Endodermal cell (in vitro differentiated cells): ENCODE measurements around the gene NEAT1. TPM values are rescaled to one million over a fixed set of nuclear protein-coding genes. Genes with fewer than 3 reads are reported as not detected.

Source experiments
- DNase-seq: peaks from one replicate; pipeline ENCODE4 v3.0.0-alpha.2; 2017
- H3K27ac ChIP-seq: 2 replicates; pipeline ENCODE4 v1.5.1; 2013; ENCODE audit warnings: mild to moderate bottlenecking, low read depth, low read length, moderate library complexity
- H3K27me3 ChIP-seq: 2 replicates; pipeline ENCODE4 v1.6.1; 2013; ENCODE audit warnings: mild to moderate bottlenecking, low read length, moderate library complexity; ENCODE audit not compliant: insufficient read depth, control insufficient read depth, poor library complexity, severe bottlenecking
- H3K36me3 ChIP-seq: 2 replicates; pipeline ENCODE4 v1.7.0; 2013; ENCODE audit warnings: mild to moderate bottlenecking, low read length, moderate library complexity; ENCODE audit not compliant: control insufficient read depth, insufficient read depth
- H3K4me1 ChIP-seq: one replicate; pipeline ENCODE4 v1.7.0; 2013; ENCODE audit warnings: low read length; ENCODE audit not compliant: control insufficient read depth, insufficient read depth
- H3K4me3 ChIP-seq: 2 replicates; pipeline ENCODE4 v1.5.1; 2013; ENCODE audit warnings: mild to moderate bottlenecking, low read length, moderate library complexity
- H3K9ac ChIP-seq: 2 replicates; pipeline ENCODE4 v1.6.1; 2013; ENCODE audit warnings: mild to moderate bottlenecking, low read length, moderate library complexity; ENCODE audit not compliant: poor library complexity, severe bottlenecking; ENCODE audit errors: extremely low read depth
- H3K9me3 ChIP-seq: 2 replicates; pipeline ENCODE4 v1.6.1; 2013; ENCODE audit warnings: mild to moderate bottlenecking, low read length, moderate library complexity; ENCODE audit not compliant: control insufficient read depth
- H3K27ac Mint-ChIP-seq: 2 replicates; pipeline ENCODE4 v1.8.0; 2020; ENCODE audit warnings: mixed read lengths
- H3K27me3 Mint-ChIP-seq: 2 replicates; pipeline ENCODE4 v1.8.0; 2021; ENCODE audit warnings: mild to moderate bottlenecking, mixed read lengths; ENCODE audit not compliant: insufficient read depth
- H3K36me3 Mint-ChIP-seq: 2 replicates; pipeline ENCODE4 v1.8.0; 2020; ENCODE audit warnings: low read depth, mixed read lengths
- H3K4me1 Mint-ChIP-seq: 2 replicates; pipeline ENCODE4 v1.8.0; 2020; ENCODE audit warnings: mixed read lengths
- H3K4me3 Mint-ChIP-seq: 2 replicates; pipeline ENCODE4 v1.8.0; 2020; ENCODE audit warnings: mild to moderate bottlenecking, moderate library complexity, mixed read lengths
- H3K9me3 Mint-ChIP-seq: 2 replicates; pipeline ENCODE4 v1.8.0; 2020; ENCODE audit warnings: mild to moderate bottlenecking, mixed read lengths
- CTCF ChIP-seq: fragments of 200-600 bp; sonication (generic); conservative IDR thresholded peaks from 2 replicates; pipeline ENCODE4 v1.5.0; 2021; ENCODE audit warnings: antibody characterized with exemption, mild to moderate bottlenecking
- WGBS, 2 experiments: methylation state at CpG; one replicate each; pipeline versions ENCODE4 v1.1.5 to v1.1.7; 2013; ENCODE audit warnings: missing lambda C conversion rate in 2 of 2, mixed read lengths in 1 of 2; ENCODE audit not compliant: insufficient coverage in 1 of 2, insufficient read length in 1 of 2; 5-methylcytosine and 5-hydroxymethylcytosine counted together
- total RNA-seq, 2 donors: library from RNA; stranded (reverse); fragmentation: NEBNext Ultra II Directional in 1 of 2; extraction: Animal tissue kit (Norgen Biotek cat#: 25700) in 1 of 2; gene quantifications; 2 replicates in 1 of 2; 3 replicates in 1 of 2; pipeline ENCODE4 v1.2.1, GENCODE V29; 2021

NEAT1 gene
- total RNA-seq, 2 donors from 2014 or later, result 61.3 to 85.2 TPM

DNA sequence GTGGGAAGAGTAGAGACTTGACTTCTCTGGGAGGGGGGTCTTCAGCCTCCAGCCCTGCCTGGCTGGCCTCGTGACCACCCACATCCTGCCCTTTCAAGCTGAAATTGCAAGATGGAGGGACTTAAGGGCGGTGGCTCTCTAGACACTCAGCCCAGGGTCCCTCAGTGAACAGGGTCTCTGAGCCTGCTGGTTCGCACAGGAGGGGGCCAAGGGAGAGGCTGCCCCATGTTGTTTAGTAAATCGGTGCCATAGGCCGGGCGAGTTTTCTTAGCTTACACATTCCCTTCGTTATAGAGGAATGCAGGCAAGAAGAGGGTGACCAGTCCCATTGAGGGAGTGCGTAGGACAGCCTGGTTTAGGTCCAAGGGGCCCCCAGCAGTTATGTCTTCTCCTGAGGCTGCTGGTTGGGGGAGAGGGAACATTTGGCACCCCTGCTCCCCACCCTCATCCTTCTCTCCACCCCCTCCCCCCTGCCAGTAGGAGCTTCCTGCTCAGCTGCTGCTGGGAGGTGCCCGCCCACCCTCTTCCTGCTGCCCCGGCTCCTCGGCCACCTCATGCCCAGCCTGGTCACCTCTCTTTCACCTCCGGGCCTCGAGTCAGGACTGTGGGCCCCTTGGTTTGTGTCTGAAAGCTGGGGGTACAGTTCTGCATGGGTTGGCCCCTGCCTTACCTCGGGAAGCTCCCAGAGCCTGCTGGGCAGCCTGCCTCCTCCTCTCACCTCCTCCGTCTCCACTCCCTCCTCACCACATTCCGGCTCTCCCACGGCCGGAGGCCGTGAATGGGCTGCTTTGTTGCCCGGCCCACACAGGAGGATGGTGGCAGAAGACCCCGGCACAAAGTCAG lies 32.3 kb upstream of the NEAT1 start:
- TF ChIP-seq CTCF, result no peak
- H3K9me3 Mint-ChIP-seq, result no peaks in the 10 kb centered on the region
- H3K4me3 ChIP-seq, result no peak overlapping the region
- peaks cover 4% of the 10 kb centered on the region for H3K36me3 Mint-ChIP-seq
- H3K9me3 ChIP-seq, result no peaks in the 10 kb centered on the region
- no peaks in the 10 kb centered on the region for H3K27me3 ChIP-seq
- H3K9ac ChIP-seq, result no peak overlapping the region
- no peaks in the 10 kb centered on the region for H3K27me3 Mint-ChIP-seq
- peaks cover 14% of the 10 kb centered on the region for H3K4me1 Mint-ChIP-seq
- H3K36me3 ChIP-seq, result no peaks in the 10 kb centered on the region
- no peak overlapping the region for H3K4me3 Mint-ChIP-seq
- no peaks in the 10 kb centered on the region for H3K4me1 ChIP-seq
- H3K27ac Mint-ChIP-seq, result no peak overlapping the region
- 77 to 84% methylated on average over 5 to 21 of the region's 21 CpGs for WGBS, 2 experiments
- no peak for DNase-seq
- peak overlapping the region; percentile 47 for H3K27ac ChIP-seq

DNA sequence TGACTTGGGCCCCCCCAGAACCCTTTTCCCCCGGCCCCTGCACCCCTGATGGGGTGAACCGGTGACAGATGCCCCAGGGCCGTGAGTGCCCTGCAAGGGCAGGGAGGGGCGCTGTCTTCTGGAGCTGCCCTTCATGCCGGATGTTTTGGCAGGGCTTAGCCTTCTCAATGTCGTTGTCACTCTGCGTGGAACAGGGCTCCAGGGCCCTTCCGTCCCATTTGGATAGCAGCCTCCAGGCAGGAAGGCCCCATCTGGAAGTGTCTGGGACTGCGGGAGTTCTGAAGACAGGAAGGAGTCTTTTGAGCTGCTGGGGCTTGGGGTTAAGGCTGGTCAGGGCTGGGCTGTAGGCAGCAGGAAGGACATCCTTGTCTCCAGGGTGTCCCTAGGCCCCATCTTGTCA lies 31.6 kb upstream of the NEAT1 start:
- H3K27me3 Mint-ChIP-seq, result no peaks in the 10 kb centered on the region
- H3K4me1 ChIP-seq, result no peaks in the 10 kb centered on the region
- H3K9ac ChIP-seq, result no peak overlapping the region
- DNase-seq, result peak; percentile 81
- H3K36me3 ChIP-seq, result no peaks in the 10 kb centered on the region
- no peaks in the 10 kb centered on the region for H3K9me3 Mint-ChIP-seq
- H3K27me3 ChIP-seq, result no peaks in the 10 kb centered on the region
- WGBS, 2 experiments, result 59 to 82% methylated on average over 9 of the region's 9 CpGs
- peak overlapping the region; percentile 47 for H3K27ac ChIP-seq
- peak; percentile 34 for TF ChIP-seq CTCF
- peaks cover 4% of the 10 kb centered on the region for H3K36me3 Mint-ChIP-seq
- H3K4me3 ChIP-seq, result no peak overlapping the region
- H3K9me3 ChIP-seq, result no peaks in the 10 kb centered on the region
- peak overlapping the region; percentile 58 for H3K27ac Mint-ChIP-seq
- H3K4me3 Mint-ChIP-seq, result no peak overlapping the region
- H3K4me1 Mint-ChIP-seq, result peaks cover 14% of the 10 kb centered on the region

GRCh38 chr11:65392186-65392829 lies 30.3 kb upstream of the NEAT1 start:
- no peak overlapping the region for H3K27ac Mint-ChIP-seq
- peaks cover 9% of the 10 kb centered on the region for H3K36me3 Mint-ChIP-seq
- H3K4me3 Mint-ChIP-seq, result no peak overlapping the region
- Histone ChIP-seq H3K27me3 (no peaks in the 10 kb centered on the region), H3K4me3 (no peak overlapping the region), H3K27ac (no peak overlapping the region), H3K9me3 (no peaks in the 10 kb centered on the region), H3K9ac (no peak overlapping the region), H3K36me3 (peaks cover 5% of the 10 kb centered on the region), H3K4me1 (no peaks in the 10 kb centered on the region)
- no peak for DNase-seq
- peaks cover 14% of the 10 kb centered on the region for H3K4me1 Mint-ChIP-seq
- WGBS, 2 experiments, result 83 to 91% methylated on average over 11 to 13 of the region's 13 CpGs
- TF ChIP-seq CTCF, result no peak
- no peaks in the 10 kb centered on the region for H3K27me3 Mint-ChIP-seq
- H3K9me3 Mint-ChIP-seq, result no peaks in the 10 kb centered on the region
